ENCODE measurements around the gene CUL3. TPM values are rescaled to one million over a fixed set of nuclear protein-coding genes. Genes with fewer than 3 reads are reported as not detected.

CUL3 gene
- polyA plus RNA-seq, 3 donors = 12.3 to 28.7 (median 12.9) TPM

DNA sequence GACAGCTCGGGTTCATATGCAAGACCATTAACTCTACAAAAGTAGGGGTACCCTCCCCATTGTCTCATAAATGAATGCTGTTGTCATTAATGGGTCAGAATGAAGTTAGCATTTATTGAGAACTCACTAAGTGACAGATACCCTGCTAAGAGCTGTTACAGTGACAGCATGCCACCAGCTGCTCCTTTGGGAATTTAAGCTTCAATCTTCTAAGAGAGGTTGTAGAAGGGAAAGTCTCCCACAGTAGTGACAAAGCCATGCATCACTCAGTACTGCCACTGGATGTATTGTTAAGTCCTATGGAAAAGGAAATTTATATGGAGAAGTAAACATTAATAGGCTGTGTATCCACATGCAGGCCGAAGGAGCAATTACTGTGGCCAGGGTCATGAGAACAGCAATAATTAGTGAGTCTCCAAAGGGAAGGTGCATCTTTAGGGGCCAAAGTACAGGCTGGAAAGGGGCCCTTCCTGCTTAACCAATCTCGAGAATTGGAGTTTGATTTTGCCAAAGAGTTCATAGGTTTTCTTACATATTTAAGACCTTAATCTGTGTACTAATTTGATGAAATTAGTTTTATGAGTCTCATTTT, 118.8 kb downstream of the CUL3 start:
- Histone ChIP-seq H3K4me1 (ENCODE audit: control insufficient read depth in 1 of 2, insufficient read depth in 2 of 2, low read length in 2 of 2) (no peaks in the 10 kb centered on the region), H4K20me1 (ENCODE audit: insufficient read depth, low read length) (no peaks in the 10 kb centered on the region), H3K27me3 (ENCODE audit: control insufficient read depth in 2 of 2, insufficient read depth in 2 of 2, low read length in 2 of 2) (no peaks in the 10 kb centered on the region), H3K27ac (ENCODE audit: low read depth in 1 of 2, low read length in 2 of 2) (no peak overlapping the region), H3K79me2 (ENCODE audit: insufficient read depth, low read length) (no peaks in the 10 kb centered on the region), H3K4me2 (replicated peaks; ENCODE audit: extremely low read depth, low read length, poor library complexity, severe bottlenecking) (no peak overlapping the region), H3K4me3 (replicated peaks in 1 of 3; ENCODE audit: low read depth in 2 of 3, low read length in 3 of 3) (no peak overlapping the region), H3K36me3 (replicated peaks in 1 of 2; ENCODE audit: control insufficient read depth in 1 of 2, insufficient read depth in 2 of 2, low read length in 2 of 2) (no peaks in the 10 kb centered on the region), H3K9ac (ENCODE audit: insufficient read depth, low read length, poor library complexity, severe bottlenecking) (no peak overlapping the region), H2AFZ (ENCODE audit: insufficient read depth, low read depth, low read length, poor library complexity, severe bottlenecking) (no peak overlapping the region), H3K9me3 (replicated peaks in 1 of 2; ENCODE audit: control insufficient read depth in 1 of 2, insufficient read depth in 1 of 2, low read length in 2 of 2) (no peaks in the 10 kb centered on the region)
- WGBS (ENCODE audit: insufficient coverage) = 100% methylated on average over 1 of the region's 3 CpGs
- Mint-ChIP-seq H3K27ac (no peak overlapping the region), H3K4me3 (no peak overlapping the region), H3K36me3 (no peaks in the 10 kb centered on the region), H3K4me1 (no peaks in the 10 kb centered on the region), H3K27me3 (ENCODE audit: low read depth in 3 of 3) (no peaks in the 10 kb centered on the region), H3K9me3 (peaks cover 0 to 8% (median 2%) of the 10 kb centered on the region in 7 donors)
- no peak for DNase-seq
- intact Hi-C loops (cut with micrococcal nuclease) = no loop called here
- TF ChIP-seq, protein P1, sequence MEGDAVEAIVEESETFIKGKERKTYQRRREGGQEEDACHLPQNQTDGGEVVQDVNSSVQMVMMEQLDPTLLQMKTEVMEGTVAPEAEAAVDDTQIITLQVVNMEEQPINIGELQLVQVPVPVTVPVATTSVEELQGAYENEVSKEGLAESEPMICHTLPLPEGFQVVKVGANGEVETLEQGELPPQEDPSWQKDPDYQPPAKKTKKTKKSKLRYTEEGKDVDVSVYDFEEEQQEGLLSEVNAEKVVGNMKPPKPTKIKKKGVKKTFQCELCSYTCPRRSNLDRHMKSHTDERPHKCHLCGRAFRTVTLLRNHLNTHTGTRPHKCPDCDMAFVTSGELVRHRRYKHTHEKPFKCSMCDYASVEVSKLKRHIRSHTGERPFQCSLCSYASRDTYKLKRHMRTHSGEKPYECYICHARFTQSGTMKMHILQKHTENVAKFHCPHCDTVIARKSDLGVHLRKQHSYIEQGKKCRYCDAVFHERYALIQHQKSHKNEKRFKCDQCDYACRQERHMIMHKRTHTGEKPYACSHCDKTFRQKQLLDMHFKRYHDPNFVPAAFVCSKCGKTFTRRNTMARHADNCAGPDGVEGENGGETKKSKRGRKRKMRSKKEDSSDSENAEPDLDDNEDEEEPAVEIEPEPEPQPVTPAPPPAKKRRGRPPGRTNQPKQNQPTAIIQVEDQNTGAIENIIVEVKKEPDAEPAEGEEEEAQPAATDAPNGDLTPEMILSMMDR (IDR thresholded peaks at IDR 0.05) = no peak

DNA sequence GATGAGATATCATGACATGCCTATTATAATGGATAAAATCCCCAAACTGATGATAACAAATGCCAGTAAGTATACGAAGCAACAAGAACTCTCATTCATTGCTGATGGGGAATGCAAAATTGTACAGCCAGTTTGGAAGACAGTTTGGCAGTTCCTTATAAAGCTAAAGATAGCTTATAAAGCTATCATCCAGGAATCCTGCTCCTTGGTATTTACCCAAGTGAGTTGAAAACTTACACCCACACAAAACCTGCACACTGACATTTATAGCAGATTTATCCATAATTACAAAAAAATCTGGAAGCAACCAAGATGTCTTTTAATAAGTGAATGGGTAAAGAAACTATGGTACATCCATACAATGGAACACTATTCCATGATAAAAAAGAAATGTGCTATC, 123.8 kb downstream of the CUL3 start:
- H3K36me3 ChIP-seq (replicated peaks in 1 of 2; ENCODE audit: control insufficient read depth in 1 of 2, insufficient read depth in 2 of 2, low read length in 2 of 2) = no peaks in the 10 kb centered on the region
- no peaks in the 10 kb centered on the region for H4K20me1 ChIP-seq (ENCODE audit: insufficient read depth, low read length)
- no peak overlapping the region for H3K4me3 ChIP-seq (replicated peaks in 1 of 3; ENCODE audit: low read depth in 2 of 3, low read length in 3 of 3)
- no peak overlapping the region for H3K4me3 Mint-ChIP-seq
- H3K4me1 Mint-ChIP-seq = no peaks in the 10 kb centered on the region
- H3K27me3 ChIP-seq (ENCODE audit: control insufficient read depth in 2 of 2, insufficient read depth in 2 of 2, low read length in 2 of 2) = no peaks in the 10 kb centered on the region
- TF ChIP-seq, protein P1 (IDR thresholded peaks at IDR 0.05) = no peak
- H3K9me3 ChIP-seq (replicated peaks in 1 of 2; ENCODE audit: control insufficient read depth in 1 of 2, insufficient read depth in 1 of 2, low read length in 2 of 2) = no peaks in the 10 kb centered on the region
- WGBS (ENCODE audit: insufficient coverage) = no CpG with 5 or more reads among the region's 1 CpG
- H3K4me2 ChIP-seq (replicated peaks; ENCODE audit: extremely low read depth, low read length, poor library complexity, severe bottlenecking) = no peak overlapping the region
- no peak overlapping the region for H3K9ac ChIP-seq (ENCODE audit: insufficient read depth, low read length, poor library complexity, severe bottlenecking)
- no peak overlapping the region for H2AFZ ChIP-seq (ENCODE audit: insufficient read depth, low read depth, low read length, poor library complexity, severe bottlenecking)
- no peak for DNase-seq
- H3K36me3 Mint-ChIP-seq = no peaks in the 10 kb centered on the region
- intact Hi-C loops (cut with micrococcal nuclease) = no loop called here
- H3K4me1 ChIP-seq (ENCODE audit: control insufficient read depth in 1 of 2, insufficient read depth in 2 of 2, low read length in 2 of 2) = no peaks in the 10 kb centered on the region
- H3K27me3 Mint-ChIP-seq (ENCODE audit: low read depth in 3 of 3) = peaks cover 0 to 9% (median 1%) of the 10 kb centered on the region in 3 donors
- H3K27ac ChIP-seq (ENCODE audit: low read depth in 1 of 2, low read length in 2 of 2) = no peak overlapping the region
- no peaks in the 10 kb centered on the region for H3K79me2 ChIP-seq (ENCODE audit: insufficient read depth, low read length)
- no peak overlapping the region for H3K27ac Mint-ChIP-seq
- peaks cover 0 to 13% (median 3%) of the 10 kb centered on the region in 7 donors for H3K9me3 Mint-ChIP-seq
